ENCODE measurements around the gene FBXL19.

FBXL19 gene

DNA sequence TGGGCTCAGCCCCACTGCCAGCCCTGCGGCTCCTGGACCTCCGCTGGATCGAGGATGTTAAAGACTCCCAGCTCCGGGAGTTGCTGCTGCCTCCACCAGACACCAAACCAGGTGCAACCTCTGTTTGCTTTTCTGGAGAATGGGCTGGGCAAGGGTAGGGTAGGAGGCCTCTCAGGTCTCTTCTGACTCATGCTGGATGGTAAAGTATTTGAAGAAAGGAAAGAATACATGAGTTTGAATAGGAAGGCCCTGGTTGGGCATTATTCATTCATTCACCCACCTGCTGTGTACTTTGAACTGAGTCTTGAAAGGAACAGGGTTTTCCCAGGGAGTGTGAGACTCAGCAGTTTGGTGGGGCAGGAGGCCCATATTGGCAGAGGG, 19.0 kb downstream of the FBXL19 start:
- H3K27ac ChIP-seq, result peak overlapping the region; percentile 40
- H3K9me3 ChIP-seq (ENCODE audit: severe bottlenecking), result no peaks in the 10 kb centered on the region
- H3K36me3 ChIP-seq, result peaks cover 28% of the 10 kb centered on the region
- H3K4me3 ChIP-seq (ENCODE audit: low read depth, low read length), result no peak overlapping the region
- H3K27me3 ChIP-seq (ENCODE audit: insufficient read depth, low read depth, severe bottlenecking), result no peaks in the 10 kb centered on the region
- DNase-seq, result no peak
- TF ChIP-seq, protein P1, sequence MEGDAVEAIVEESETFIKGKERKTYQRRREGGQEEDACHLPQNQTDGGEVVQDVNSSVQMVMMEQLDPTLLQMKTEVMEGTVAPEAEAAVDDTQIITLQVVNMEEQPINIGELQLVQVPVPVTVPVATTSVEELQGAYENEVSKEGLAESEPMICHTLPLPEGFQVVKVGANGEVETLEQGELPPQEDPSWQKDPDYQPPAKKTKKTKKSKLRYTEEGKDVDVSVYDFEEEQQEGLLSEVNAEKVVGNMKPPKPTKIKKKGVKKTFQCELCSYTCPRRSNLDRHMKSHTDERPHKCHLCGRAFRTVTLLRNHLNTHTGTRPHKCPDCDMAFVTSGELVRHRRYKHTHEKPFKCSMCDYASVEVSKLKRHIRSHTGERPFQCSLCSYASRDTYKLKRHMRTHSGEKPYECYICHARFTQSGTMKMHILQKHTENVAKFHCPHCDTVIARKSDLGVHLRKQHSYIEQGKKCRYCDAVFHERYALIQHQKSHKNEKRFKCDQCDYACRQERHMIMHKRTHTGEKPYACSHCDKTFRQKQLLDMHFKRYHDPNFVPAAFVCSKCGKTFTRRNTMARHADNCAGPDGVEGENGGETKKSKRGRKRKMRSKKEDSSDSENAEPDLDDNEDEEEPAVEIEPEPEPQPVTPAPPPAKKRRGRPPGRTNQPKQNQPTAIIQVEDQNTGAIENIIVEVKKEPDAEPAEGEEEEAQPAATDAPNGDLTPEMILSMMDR (IDR thresholded peaks at IDR 0.05; ENCODE audit: low read depth, low read length), result no peak

DNA sequence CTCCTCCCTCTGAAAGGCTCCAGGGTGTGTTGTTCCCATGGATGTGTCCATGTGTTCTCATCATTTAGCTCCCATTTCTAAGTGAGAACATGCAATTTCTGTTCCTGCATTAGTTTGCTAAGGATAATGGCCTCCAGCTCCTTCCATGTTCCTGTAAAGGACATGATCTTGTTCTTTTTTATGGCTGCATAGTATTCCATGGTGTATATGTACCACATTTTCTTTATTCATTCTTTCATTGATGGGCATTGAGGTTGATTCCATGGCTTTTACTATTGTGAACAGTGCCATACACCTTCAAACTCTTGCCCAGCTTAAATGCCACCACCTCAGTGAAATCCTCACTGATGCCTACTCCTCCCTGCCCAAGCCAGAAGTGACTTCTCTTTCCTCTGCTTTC, 21.0 kb downstream of the FBXL19 start:
- Histone ChIP-seq H3K9me3 (ENCODE audit: severe bottlenecking) (no peaks in the 10 kb centered on the region), H3K4me3 (ENCODE audit: low read depth, low read length) (no peak overlapping the region), H3K27me3 (ENCODE audit: insufficient read depth, low read depth, severe bottlenecking) (no peaks in the 10 kb centered on the region), H3K27ac (no peak overlapping the region), H3K36me3 (peaks cover 31% of the 10 kb centered on the region)
- TF ChIP-seq, protein P1 (IDR thresholded peaks at IDR 0.05; ENCODE audit: low read depth, low read length), result no peak
- no peak for DNase-seq

DNA sequence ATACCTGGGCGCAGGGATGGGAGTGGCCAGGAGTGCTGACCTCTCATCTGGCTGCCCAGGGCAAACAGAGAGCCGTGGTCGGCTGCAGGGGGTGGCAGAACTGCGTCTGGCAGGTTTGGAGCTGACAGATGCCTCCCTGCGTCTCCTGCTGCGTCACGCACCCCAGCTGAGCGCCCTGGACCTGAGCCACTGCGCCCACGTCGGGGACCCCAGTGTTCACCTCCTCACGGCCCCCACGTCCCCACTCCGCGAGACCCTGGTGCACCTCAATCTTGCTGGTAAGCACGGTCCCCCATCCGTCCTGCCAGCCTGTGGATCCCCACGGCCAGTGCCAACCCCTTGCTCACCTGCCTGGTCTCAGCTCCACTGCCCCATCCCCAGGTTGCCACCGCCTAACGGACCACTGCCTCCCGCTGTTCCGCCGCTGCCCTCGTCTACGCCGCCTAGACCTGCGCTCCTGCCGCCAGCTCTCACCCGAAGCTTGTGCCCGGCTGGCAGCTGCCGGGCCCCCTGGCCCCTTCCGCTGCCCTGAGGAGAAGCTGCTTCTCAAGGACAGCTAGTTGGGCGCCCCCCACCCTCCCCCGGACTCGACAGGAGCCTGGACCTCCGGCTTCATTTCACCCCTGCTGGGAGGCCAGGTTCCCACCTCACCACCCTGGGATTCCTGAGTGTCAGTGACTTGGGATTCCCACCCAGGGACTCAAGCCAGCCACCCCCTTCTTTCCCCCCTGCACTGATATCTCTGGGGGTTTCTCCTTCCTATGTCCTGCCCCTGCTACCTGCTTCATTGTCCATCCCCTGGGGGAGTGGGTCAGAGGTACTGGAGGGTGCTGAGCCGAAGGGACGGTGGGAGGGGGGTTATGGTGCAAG, 23.5 kb downstream of the FBXL19 start:
- H3K4me3 ChIP-seq (ENCODE audit: low read depth, low read length), result no peak overlapping the region
- H3K36me3 ChIP-seq, result peaks cover 26% of the 10 kb centered on the region
- no peaks in the 10 kb centered on the region for H3K27me3 ChIP-seq (ENCODE audit: insufficient read depth, low read depth, severe bottlenecking)
- TF ChIP-seq, protein P1 (IDR thresholded peaks at IDR 0.05; ENCODE audit: low read depth, low read length), result no peak
- H3K9me3 ChIP-seq (ENCODE audit: severe bottlenecking), result no peaks in the 10 kb centered on the region
- DNase-seq, result no peak
- no peak overlapping the region for H3K27ac ChIP-seq

DNA sequence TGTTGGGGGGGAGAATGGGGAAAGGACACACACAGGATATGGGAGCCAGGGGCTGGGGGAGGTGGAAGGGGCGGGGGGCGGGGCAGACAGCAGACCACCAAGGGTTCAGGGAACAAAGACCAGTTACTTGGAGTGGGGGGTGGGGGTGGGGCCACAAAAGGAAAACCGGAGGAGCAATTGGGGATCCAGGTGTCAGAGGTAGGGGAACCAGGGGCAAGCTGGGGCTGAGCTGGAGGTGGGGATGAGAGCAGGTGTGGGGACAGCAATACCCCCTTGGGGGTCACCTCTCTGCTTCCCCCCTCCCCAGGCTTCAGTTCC, 24.1 kb downstream of the FBXL19 start:
- DNase-seq, result no peak
- TF ChIP-seq, protein P1 (IDR thresholded peaks at IDR 0.05; ENCODE audit: low read depth, low read length), result no peak
- Histone ChIP-seq H3K27me3 (ENCODE audit: insufficient read depth, low read depth, severe bottlenecking) (no peaks in the 10 kb centered on the region), H3K4me3 (ENCODE audit: low read depth, low read length) (no peak overlapping the region), H3K27ac (no peak overlapping the region), H3K9me3 (ENCODE audit: severe bottlenecking) (no peaks in the 10 kb centered on the region), H3K36me3 (peaks cover 22% of the 10 kb centered on the region)

DNA sequence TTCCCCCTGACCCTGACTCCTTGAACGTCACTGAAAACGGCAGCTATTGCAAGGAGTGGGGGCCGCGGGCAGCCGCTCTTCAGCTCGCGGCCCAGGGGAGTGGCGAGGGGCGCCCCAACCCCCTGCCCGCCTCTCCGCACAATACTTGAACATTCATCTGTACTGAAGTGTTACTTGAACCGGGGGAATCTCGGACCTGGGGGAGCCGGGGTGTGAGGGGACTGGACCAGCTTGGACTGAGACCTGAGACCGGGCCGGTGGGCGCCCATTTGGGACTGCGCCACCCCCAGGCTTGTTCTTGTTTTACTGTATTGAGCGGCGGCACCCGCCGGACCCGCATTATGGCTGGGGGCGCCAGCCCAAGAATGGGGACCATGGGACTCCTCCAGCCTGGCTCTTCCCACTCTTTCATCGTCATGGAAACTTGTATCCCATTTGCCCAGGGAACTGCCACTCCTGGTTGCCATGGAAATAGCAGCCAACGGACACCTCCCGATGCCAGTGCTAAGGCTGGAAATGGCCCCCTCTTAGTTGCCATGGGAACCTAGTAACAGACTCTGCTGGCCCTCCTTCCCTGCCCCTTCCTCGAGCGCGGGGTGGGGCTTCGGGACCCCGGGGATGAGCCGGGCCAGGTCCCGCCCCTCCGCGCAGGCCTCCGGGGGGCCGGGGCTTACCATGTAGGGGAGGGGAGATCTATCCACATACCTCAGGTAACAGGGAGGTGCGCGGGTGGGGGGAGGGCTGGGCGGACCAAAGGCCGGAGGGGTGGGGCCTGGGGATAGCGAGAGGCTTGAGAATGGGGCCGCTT, 24.7 kb downstream of the FBXL19 start:
- Histone ChIP-seq H3K27ac (no peak overlapping the region), H3K9me3 (ENCODE audit: severe bottlenecking) (no peaks in the 10 kb centered on the region), H3K36me3 (peaks cover 17% of the 10 kb centered on the region), H3K4me3 (ENCODE audit: low read depth, low read length) (peak overlapping the region; percentile 61), H3K27me3 (ENCODE audit: insufficient read depth, low read depth, severe bottlenecking) (no peaks in the 10 kb centered on the region)
- TF ChIP-seq, protein P1 (IDR thresholded peaks at IDR 0.05; ENCODE audit: low read depth, low read length), result no peak
- DNase-seq, result peak; percentile 86

Data from WERI-Rb-1 (cell line).